MM.1S (cell line): ENCODE results near the gene TNFRSF12A.

Experiments used
- DNase-seq: peaks from one replicate; pipeline ENCODE4 v3.0.0-alpha.2; 2015
- H2AFZ ChIP-seq: fragments of 300-600 bp; sonication (generic); 2 replicates; pipeline ENCODE4 v1.6.0; 2016; ENCODE audit warnings: antibody characterized with exemption, low read length
- H3F3A ChIP-seq: fragments of 300-600 bp; sonication (generic); 2 replicates; pipeline ENCODE4 v1.6.1; 2016; ENCODE audit warnings: mild to moderate bottlenecking, antibody characterized with exemption, low read length, moderate library complexity, mixed read lengths; ENCODE audit not compliant: insufficient read depth
- H3K27ac ChIP-seq: fragments of 300-600 bp; sonication (generic); 2 replicates; pipeline ENCODE4 v1.5.1; 2016; ENCODE audit warnings: mild to moderate bottlenecking, low read length
- H3K27me3 ChIP-seq: fragments of 300-600 bp; sonication (generic); replicated peaks from 2 replicates; pipeline ENCODE4 v1.6.0; 2016; ENCODE audit warnings: low read length; ENCODE audit not compliant: insufficient read depth
- H3K36me3 ChIP-seq: fragments of 300-600 bp; sonication (generic); replicated peaks from 2 replicates; pipeline ENCODE4 v1.6.1; 2016; ENCODE audit warnings: mild to moderate bottlenecking, low read length, mixed read lengths; ENCODE audit not compliant: insufficient read depth
- H3K4me1 ChIP-seq: fragments of 300-600 bp; sonication (generic); 2 replicates; pipeline ENCODE4 v1.6.1; 2016; ENCODE audit warnings: low read length, mixed read lengths
- H3K4me2 ChIP-seq: fragments of 300-600 bp; sonication (generic); 2 replicates; pipeline ENCODE4 v1.6.0; 2016; ENCODE audit warnings: low read depth, low read length
- H3K4me3 ChIP-seq: fragments of 300-600 bp; sonication (generic); 2 replicates; pipeline ENCODE4 v1.5.1; 2016; ENCODE audit warnings: low read length, mixed read lengths
- H3K79me2 ChIP-seq: fragments of 300-600 bp; sonication (generic); 2 replicates; pipeline ENCODE4 v1.6.1; 2016; ENCODE audit warnings: mixed run types, low read length, mixed read lengths
- H3K9ac ChIP-seq: fragments of 300-600 bp; sonication (generic); 2 replicates; pipeline ENCODE4 v1.6.1; 2016; ENCODE audit warnings: low read length, mixed read lengths
- H3K9me2 ChIP-seq: fragments of 300-600 bp; sonication (generic); replicated peaks from 2 replicates; pipeline ENCODE4 v1.6.1; 2016; ENCODE audit warnings: mild to moderate bottlenecking, low read length, mixed read lengths; ENCODE audit not compliant: insufficient read depth
- H3K9me3 ChIP-seq: fragments of 300-600 bp; sonication (generic); replicated peaks from 2 replicates; pipeline ENCODE4 v1.6.1; 2016; ENCODE audit warnings: mild to moderate bottlenecking, low read length, mixed read lengths; ENCODE audit not compliant: insufficient read depth
- H4K20me1 ChIP-seq: fragments of 300-600 bp; sonication (generic); 2 replicates; pipeline ENCODE4 v1.6.1; 2016; ENCODE audit warnings: mild to moderate bottlenecking, low read length, moderate library complexity, mixed read lengths; ENCODE audit not compliant: insufficient read depth
- CTCF ChIP-seq: fragments of 300-600 bp; sonication (generic); IDR thresholded peaks from 2 replicates; pipeline ENCODE4 v1.5.1; 2016; ENCODE audit warnings: antibody characterized with exemption, low read length, mixed read lengths
- EZH2 ChIP-seq: fragments of 300-600 bp; sonication (generic); optimal IDR thresholded peaks from 2 replicates; pipeline ENCODE3; 2017; ENCODE audit warnings: low read depth, mild to moderate bottlenecking, antibody characterized with exemption, low read length, mixed read lengths
- EZH2phosphoT487 ChIP-seq: fragments of 300-600 bp; sonication (generic); IDR thresholded peaks from 2 replicates; pipeline ENCODE4 v1.6.1; 2018; ENCODE audit warnings: antibody characterized with exemption, low read length

TNFRSF12A gene

GRCh38 chr16:2982402-2982801 is 37.8 kb upstream of the TNFRSF12A start:
- Histone ChIP-seq H3K9me3 (no peaks in the 10 kb centered on the region), H3K4me3 (no peak overlapping the region), H3K36me3 (no peaks in the 10 kb centered on the region), H3K27me3 (peaks cover 35% of the 10 kb centered on the region), H3K79me2 (peaks cover 26% of the 10 kb centered on the region), H4K20me1 (no peaks in the 10 kb centered on the region), H2AFZ (no peak overlapping the region), H3K9me2 (no peaks in the 10 kb centered on the region), H3K4me2 (no peak overlapping the region), H3F3A (0 out of 2 replicates have a peak, but pooled peaks cover 2% of the 10 kb centered on the region), H3K9ac (no peak overlapping the region), H3K27ac (no peak overlapping the region), H3K4me1 (peaks cover 5% of the 10 kb centered on the region; the same call in 1 of the 2 replicates)
- DNase-seq = no peak
- TF ChIP-seq EZH2 (no peak), EZH2phosphoT487 (no peak), CTCF (no peak)

- H3K79me2 ChIP-seq = peaks cover 15% of the 10 kb centered on the region
- peak overlapping the region; percentile 74; the same call in 1 of the 2 replicates for H3K4me2 ChIP-seq
- no peaks in the 10 kb centered on the region for H3K9me3 ChIP-seq
- peaks cover 5% of the 10 kb centered on the region; the same call in 1 of the 2 replicates for H3K4me1 ChIP-seq
- no peak overlapping the region for H3K9ac ChIP-seq
- H2AFZ ChIP-seq = peak overlapping the region; percentile 61; the same call in 1 of the 2 replicates
- H3K4me3 ChIP-seq = peak overlapping the region; percentile 43; the same call in 1 of the 2 replicates
- no peak overlapping the region for H3K27ac ChIP-seq
- H3F3A ChIP-seq = 0 out of 2 replicates have a peak, but pooled peaks cover 2% of the 10 kb centered on the region
- peak; percentile 70 for DNase-seq
- no peaks in the 10 kb centered on the region for H4K20me1 ChIP-seq
- TF ChIP-seq CTCF = peak; percentile 90
- no peak for TF ChIP-seq EZH2phosphoT487
- TF ChIP-seq EZH2 = no peak
- no peaks in the 10 kb centered on the region for H3K36me3 ChIP-seq
- H3K9me2 ChIP-seq = no peaks in the 10 kb centered on the region
- H3K27me3 ChIP-seq = peaks cover 49% of the 10 kb centered on the region
Measured at GRCh38 chr16:2983706-2984136, 36.4 kb upstream of the TNFRSF12A start.

- 0 out of 2 replicates have a peak, but pooled peaks cover 2% of the 10 kb centered on the region for H3F3A ChIP-seq
- no peaks in the 10 kb centered on the region for H3K36me3 ChIP-seq
- H3K27ac ChIP-seq = no peak overlapping the region
- H3K4me2 ChIP-seq = no peak overlapping the region
- no peaks in the 10 kb centered on the region for H3K9me3 ChIP-seq
- TF ChIP-seq EZH2phosphoT487 = no peak
- no peak for TF ChIP-seq CTCF
- no peak for TF ChIP-seq EZH2
- no peaks in the 10 kb centered on the region for H4K20me1 ChIP-seq
- no peak overlapping the region for H3K4me3 ChIP-seq
- peaks cover 66% of the 10 kb centered on the region for H3K27me3 ChIP-seq
- H2AFZ ChIP-seq = no peak overlapping the region
- H3K9me2 ChIP-seq = no peaks in the 10 kb centered on the region
- peaks cover 5% of the 10 kb centered on the region; the same call in 1 of the 2 replicates for H3K4me1 ChIP-seq
- no peak for DNase-seq
- no peaks in the 10 kb centered on the region for H3K79me2 ChIP-seq
- H3K9ac ChIP-seq = no peak overlapping the region
Measured at GRCh38 chr16:2985462-2985861, 34.7 kb upstream of the TNFRSF12A start.
